COLO668 (cell line): Measurements from ENCODE around the gene BRD1.

Experiments used
- DNase-seq: peaks from one replicate; lab custom pipeline; 2025; ENCODE audit not compliant: unreplicated experiment; lab: John Stamatoyannopoulos, UW

The BRD1 gene

DNA sequence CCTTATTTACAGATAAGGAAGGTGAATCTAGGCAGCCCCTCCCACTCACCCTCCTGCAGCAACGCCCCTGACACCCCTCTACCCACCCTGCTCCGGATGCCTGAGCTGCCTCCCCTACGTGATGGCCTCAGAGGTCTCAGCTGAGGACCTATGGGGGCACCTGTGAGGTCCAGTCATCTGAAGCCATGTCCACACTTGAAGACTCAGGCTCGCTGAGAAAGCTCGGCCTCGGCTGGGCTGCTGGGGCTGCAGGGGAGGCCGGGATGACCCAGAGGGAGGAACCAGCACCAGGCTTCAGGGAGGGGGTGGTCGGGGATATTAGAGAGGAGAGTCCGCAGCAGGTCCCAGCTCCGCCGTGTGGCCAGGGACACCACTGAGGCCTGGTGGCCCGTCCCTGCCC is 92.8 kb downstream of the BRD1 start:
- DNase-seq: no peak

- peak; percentile 55 for DNase-seq
Observed at GRCh38 chr22:49734390-49734789, 93.3 kb downstream of the BRD1 start.

DNA sequence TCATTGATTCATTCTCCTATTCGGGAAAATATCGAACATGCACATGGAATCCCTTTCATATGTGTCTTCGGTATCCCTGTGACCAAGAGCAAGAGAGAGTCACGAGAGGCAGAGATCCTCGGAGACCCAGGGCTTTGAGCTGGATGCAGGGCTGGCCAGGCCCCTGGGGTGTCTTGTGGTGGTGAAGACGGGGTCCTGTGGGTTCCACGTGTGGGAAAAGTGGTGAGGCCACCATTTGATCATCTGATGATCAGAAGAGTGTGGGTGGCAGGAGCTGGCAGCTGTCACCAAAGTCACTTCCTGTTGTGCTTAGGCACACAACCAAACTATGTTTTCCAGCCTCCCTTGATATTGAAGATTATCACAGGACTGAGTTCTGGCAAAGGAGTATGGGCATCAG is 94.0 kb downstream of the BRD1 start:
- no peak for DNase-seq

GRCh38 chr22:49730656-49731055 is 97.0 kb downstream of the BRD1 start:
- no peak for DNase-seq

- DNase-seq: peak; percentile 35
Observed at GRCh38 chr22:49728570-49729271, 99.0 kb downstream of the BRD1 start.

- no peak for DNase-seq
Observed at GRCh38 chr22:49727881-49728569, 99.6 kb downstream of the BRD1 start.

DNA sequence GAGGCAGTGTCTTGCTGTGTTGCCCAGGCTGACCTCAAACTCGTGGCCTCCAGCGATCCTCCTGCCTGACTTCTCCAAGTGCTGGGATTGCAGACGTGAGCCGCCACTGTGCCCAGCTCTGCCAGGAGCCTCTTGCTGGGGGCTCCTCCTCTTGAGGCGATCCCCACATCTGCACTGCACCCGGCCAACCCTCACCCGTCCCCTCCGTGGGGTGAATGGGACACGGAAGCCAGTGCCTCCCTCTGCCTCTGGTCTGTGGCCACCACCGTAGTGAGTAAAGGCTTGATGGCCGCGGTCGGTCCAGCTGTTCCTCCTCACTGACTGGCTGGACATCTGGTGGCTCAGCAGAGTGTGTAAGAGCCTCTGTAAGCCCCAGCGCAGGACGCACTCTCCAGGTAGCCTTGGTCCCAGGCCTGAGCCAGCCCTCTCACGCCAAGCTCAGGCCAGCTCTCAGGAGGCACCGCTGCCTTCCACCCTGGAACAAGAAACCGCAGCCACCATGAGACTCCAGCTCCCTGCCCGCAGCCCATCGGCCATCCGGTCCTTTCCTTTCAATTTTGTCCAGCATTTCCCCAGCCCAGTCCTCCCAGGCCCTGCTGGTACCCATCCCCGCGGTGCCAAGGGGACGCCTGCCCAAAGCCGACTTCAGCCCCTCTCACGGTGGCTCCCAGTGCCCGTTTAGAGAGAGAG is 100.3 kb downstream of the BRD1 start:
- DNase-seq: no peak

- DNase-seq: no peak
Observed at GRCh38 chr22:49726701-49727101, 101.0 kb downstream of the BRD1 start.

- DNase-seq: no peak
Observed at GRCh38 chr22:49726022-49726681, 101.5 kb downstream of the BRD1 start.

- DNase-seq: no peak
Observed at GRCh38 chr22:49725516-49725915, 102.2 kb downstream of the BRD1 start.

GRCh38 chr22:49724893-49725489 is 102.7 kb downstream of the BRD1 start:
- DNase-seq: peak; percentile 82

DNA sequence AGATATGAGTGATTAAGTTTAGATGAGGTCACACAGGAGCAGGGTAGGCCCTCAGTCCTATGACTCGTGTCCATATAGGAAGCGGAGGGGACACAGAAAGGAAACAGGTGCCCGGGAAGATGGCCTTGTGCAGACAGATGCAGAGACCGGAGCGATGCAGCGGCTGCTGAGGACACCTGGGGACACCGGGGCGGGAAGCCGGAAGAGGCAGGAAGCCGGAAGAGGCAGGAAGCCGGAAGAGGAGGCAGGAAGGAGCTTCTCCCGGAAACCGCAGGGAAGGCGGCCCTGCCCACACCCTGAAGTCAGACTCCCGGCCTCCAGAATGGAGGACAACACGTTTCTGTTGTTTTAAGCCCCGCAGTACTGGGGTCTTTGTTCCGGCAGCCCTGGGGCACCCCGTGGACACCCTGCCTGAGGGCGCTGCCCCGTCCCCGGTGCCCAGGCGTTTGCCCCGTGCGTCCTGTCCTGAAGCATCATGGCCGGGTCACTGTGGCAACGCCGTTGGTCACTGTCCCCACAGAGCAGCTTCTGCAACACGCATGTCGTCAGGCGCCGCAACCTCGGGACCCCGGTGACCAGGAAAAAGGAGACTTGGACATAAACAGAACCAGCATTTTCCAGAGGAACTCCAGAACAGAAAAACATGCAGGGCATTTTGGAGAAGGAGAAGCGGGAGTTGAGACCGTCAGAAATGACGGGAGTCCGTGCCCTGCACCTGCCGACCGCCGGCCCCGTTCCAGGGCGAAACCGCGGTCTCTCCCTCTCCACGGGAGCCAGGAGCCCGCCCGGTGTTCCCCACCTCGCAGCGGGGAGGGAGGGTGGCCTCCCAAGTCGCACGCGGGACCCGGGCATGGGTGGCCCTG is 103.4 kb downstream of the BRD1 start:
- peak; percentile 44 for DNase-seq

GRCh38 chr22:49723478-49724029 is 104.1 kb downstream of the BRD1 start:
- no peak for DNase-seq
